ENCODE data around the gene EFL1.

DNA sequence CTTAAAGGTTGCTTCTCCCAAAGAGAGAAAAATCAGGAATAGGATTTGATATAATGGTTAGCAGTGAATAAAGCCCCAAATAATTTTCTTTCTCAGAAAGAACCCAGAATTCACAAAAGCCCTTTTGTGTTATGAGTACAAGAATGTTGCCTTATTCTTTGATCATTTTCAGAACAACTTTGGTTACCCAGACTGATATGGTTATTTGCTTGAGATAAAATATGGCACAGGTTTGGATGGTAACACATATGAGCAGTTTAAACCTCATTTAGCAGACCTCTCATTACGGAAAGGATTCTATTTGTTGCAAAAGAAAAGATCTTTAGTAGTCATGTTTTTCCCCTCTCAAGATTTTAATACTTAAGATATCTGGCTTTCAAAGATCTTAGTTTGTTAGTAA is 111.9 kb downstream of the EFL1 start:
- TF ChIP-seq CTCF (IDR thresholded peaks at IDR 0.05) (no peak), POLR2A (IDR thresholded peaks at IDR 0.05) (no peak)
